SKM-1 treated with dmso at 0.1 percent for 144 hours (cell line): ENCODE results near the gene TMC8.

Source experiments
- DNase-seq: peaks from one replicate; lab custom pipeline; 2025; ENCODE audit not compliant: unreplicated experiment; lab: John Stamatoyannopoulos, UW

The TMC8 gene

DNA sequence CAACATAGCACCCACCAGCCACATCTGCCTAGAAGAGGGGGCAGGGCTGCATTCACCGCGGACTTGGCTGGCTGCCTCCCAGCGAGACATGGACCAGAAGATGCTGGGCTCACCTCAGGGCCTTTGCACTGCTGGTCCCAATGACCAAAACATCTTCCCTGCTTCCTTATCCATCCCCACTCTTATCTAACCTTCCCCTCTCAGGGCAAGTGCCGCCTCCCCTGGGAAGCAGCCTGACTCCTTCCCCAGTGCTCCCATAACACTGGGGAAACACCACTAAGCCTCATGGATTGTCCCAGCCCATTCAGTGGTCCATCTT lies 7.7 kb upstream of the TMC8 start:
- no peak for DNase-seq

DNA sequence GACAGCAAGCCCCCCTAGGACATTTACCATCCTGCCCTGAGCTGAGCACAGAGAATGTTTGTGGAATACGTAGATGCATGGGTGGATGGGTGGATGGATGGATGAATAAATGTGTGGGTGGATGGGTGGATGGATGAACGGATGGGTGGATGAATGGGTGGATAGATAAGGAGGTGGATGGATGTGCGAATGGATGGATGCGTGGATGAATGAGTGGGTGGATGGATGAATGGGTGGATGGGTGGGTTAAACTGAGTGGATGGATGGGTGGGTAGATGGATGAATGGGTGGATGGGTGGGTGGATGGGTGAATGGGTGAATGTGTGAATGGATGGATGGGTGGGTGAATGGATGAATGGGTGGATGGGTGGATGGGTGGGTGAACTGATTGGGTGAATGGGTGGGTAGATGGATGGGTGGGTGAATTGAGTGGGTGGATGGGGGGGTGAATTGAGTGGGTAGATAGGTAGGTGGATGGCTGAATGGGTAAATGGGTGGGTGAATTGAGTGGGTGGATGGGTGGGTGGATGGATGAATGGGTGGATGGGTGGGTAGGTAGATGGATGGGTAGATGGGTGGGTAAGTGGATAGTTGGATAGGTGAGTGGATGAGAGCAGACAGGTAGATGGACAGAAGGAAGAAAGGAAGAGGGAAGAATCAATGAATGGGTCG lies 7.2 kb upstream of the TMC8 start:
- no peak for DNase-seq

DNA sequence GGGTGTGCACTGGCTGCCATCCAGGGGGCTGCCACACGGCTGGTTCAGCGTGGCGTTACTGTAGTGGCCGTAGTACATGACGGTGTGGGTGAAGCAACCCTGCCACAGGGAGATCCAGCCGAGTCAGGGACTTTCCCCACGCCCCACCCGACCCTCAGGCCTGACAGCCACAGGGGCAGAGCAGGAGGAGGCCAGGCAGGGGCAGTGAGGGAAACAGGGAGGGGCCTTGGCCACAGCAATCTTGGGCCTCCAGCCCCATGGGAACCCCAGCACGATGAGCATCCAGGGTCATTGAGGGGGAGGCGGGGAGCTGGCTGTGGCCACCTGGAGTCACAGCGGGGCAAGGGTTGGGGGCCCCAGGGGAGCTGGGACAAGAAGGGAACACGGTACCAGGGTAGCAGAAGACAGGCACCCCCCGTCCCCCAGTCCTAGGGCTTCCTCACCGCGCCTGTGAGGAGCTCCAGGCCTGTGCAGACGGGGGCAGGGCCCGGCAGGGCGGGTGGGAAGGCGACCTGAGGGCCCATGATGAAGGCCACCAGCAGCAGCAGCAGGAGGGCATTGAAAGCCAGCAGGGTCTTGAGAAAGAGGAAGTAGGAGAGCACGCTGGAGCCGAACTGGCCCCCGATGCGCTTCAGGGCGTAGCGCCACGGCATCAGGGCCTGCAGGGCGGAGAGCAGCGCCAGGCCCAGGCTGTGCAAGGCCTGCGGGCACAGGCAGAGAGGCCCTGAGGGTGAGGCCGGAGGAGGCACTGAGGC lies 6.3 kb upstream of the TMC8 start:
- peak; percentile 37 for DNase-seq

DNA sequence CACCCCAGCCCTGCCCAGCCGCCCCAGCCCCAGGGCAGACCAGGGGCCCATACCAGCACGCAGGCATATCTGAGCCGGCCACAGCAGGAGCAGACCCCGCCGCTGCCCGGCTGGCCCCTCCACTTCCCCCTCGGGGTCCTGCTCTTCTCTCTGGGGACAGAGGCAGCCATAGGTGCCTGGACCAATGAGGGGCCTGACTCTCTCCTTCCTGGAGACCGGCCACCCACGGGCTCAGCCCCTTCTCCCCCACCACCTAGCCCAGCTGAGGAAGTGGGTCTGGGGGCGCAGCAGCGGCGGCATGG lies 5.8 kb upstream of the TMC8 start:
- DNase-seq, result no peak

DNA sequence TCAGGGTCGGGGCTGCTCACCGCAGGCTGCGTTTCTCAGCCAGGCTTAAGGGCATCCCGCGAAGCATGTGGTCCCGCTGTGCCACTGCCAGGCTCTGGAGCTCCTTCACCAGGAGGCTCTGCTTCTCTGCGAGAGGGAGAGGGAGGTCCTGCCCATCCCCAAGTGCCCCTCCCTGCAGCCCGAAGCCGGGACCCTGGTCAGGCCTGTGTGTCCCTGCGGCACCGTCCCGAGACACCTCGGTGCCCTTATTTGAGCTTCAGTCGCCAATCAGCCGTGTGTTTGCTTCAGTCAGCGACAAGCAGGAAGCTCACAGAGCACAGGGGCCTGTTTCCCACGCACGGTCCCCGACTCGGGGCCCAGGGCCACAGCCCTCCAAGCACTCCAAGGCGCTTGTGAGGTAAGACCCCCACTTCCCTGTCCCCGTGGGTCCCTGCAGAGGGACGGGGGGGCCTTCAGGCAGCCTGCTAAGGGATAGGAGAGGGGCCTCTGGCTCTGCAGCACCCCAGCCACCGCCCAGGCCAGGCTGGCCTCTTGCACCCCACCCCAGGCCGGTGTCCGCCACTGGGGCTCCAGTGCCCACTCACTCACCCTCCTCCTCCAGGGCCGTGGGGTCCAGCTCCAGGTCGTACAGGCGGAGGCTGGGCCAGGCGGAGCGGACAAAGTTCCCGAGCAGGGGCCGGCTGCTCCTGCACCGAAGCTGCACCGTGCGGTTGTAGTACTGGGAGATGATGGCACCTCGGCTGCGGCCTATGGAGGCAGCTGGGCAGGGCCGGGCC lies 5.2 kb upstream of the TMC8 start:
- DNase-seq, result no peak

DNA sequence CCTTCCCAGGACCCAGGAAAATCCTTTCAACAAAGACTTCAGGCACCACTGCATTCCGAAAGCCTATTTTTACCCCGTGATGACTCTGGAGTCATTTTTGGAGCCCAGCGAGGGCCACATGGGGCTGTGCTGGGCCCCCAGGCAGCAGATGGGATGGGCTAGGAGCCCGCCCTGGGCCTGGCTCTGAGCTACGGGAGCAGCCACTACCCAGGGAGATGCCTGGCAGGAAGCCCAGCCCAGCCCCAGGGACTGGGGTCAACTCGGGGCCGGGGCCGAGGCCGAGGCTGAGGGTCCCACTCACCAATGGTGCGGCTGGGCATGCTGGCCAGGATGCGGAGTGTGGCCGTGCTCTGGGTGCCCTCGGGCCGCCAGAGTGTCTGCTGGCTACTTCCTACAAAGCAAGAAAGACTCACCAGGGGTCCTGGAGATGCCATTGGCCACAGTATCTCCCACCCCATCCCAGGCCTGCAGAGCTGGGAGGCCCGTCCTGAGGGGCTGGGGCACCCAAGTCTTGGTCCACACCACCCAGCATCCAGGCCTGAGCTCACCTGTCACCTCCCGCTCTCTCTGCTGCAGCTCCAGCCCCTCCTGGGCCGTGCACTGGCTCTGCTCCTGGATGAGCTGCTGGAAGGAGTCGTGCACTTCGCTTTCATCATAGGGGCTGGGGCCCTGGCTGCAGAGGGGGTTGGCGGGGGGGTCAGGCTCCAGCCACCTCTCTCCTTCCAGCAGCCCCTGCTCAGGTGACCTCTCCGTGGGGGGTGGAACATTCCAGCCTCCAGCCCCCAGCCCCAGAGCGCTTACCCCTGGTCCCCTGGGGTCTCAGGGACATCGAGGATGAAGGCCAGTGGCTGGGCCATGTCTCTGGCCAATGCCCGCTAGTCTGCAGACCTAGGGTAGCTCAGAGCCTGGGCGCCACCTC lies 4.3 kb upstream of the TMC8 start:
- no peak for DNase-seq

DNA sequence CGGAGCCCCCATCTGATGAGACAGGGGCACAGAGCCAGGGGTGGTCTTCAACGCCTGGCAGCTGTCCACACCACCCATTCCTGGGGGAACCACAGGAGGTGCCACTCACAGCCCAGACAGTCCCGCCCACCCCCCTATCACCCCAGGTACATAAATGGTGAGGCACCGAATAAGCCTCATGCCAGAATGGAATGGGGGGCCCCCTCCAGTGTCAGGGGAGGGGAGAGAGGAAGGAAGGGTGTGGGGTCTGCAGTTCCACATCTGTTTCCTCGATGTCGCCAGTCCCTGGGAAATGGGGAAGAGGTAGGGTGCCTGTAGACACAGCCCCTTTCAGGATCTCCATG lies 3.7 kb upstream of the TMC8 start:
- no peak for DNase-seq

DNA sequence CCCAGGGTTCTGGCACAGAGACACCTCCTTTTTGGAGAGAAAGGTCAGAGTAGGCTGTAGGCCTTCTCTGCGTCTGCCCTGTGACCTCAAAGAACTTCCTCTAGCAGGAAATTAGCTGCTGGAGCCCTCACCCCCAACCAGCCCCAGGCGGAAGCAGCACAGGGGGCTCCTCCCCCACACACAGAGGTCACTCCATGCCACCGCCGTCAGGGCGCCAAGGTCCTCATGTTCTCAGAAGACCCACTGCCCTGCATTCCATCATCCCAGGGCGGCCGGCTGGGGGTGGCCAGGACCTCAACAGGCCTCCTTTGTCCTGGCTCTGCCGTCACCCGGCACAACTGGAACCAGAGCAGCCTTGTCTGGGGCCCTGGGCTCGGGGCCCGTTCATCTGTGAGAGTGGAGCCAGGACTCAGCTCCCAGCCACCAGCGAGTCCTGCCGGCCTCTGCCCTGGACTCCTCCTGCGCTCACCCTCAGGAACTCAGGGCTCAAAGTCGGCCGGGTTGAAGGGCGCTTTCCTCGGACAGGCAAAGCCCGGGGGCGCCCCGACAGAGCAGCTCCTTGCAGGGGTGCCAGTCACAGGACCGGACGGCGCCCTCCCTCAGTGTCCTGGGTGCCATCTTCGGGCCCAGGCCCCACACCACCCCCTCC lies 3.2 kb upstream of the TMC8 start:
- peak; percentile 95 for DNase-seq

DNA sequence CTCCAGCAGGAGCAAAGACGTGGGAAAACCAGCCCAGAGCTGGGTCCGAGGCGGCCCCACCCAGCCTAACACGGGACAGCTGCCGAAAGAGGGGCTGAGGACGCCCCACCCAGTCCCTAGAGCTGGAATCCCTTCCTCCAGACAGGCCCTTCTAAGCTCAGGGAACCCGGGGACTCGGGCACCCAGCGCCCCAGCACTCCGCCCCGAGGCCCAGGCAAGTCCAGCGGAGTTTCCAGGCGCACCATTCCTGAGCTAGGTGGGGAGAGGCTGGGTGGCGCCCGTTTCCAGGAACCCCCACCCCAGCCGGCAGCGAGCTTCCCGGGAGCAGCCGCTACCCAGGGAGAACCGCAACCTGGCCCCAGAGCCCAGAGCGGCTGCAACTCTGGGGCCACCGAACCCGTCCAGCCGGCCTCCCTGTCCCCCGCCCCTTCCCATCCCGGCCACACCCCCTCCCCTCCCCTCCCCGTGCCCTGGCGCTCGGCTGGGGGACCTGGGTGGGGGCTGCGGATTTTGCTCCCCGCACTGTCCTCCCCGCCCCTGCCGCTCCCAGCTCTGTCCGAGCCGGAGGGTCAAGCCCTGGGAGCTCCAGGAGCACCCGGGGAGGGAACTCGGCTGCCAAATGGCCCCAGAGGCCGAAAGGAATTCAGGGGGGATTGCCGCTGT lies 2.6 kb upstream of the TMC8 start:
- DNase-seq, result no peak

DNA sequence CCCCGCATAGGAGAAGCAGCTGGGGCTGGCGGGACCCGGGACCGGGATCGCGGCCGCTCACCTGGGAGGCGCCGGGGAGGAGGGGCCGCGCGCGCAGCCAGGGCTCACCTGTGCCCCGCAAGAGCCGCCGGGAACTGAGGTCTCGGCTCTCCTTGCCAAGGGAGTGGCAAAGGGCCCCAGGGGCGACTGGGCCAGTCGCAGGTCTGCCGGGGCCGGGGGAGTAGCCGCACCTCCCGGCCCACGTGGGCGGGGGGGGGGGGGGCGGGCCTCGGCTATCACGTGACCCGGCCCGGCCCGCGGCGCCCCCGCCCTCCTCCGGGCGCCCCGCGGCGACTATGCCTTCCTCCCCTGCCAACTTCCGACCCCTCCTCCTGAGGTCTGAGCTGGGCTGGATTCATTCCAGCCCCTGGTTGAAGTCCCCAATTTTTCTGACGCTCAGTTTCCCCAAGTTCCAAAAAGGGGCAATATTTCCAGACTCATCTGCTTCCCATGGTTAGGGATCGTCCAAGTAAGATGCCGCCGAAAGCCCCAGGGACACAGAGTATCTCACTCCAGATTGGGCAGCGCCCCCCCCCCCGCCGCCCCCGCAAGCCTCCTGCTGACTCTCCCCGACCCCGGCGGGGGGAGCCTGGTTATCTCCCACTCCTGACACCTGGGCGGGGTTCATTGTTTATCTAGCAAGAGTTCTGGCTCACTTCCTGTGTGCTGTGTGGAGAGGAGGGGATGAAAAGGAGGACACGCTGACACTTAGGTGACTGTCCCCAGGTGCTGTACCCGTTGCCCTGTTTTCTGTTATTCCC lies 1.8 kb upstream of the TMC8 start, which contains the start of gene TMC6:
Gene TMC6, minus strand, starts transcription at position 205 of the 800 bp plus-strand sequence. CDS start 1,923 bp downstream, outside the sequence.
- DNase-seq, result peak; percentile 76

DNA sequence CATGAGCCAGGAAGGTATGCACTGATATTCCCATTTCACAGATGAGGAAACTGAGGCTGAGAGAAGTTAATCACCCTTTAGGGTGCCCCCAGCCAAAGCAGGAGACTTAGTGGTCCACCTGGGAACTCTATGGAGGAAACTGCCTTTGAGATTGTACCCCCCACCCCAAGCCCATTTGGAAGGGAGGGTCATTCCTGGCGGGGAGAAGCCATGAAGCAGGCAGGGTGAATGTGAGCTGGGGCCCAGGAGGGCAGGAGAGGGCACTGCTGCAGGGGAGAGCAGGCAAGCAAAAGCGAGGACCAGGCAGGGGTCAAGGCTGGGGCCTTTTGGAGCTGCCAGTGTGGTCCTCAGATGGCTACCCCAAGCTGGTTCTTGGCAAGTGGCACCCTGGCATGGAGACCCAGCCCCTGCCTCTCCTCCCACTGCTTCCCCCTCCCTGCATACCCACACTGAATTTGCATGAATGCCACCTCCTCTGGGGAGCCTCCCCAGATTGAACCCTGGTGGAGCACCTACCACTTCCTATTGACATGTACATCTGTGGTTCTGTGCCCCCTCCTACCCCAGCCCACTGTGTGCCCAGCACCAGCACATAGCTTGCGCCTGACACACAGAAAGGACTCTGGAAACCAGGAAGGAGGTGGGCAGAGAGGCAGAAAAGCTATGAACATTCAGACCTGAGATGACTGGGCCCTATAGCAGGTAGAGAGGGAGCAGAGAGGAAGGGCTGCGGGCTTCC lies 1.1 kb upstream of the TMC8 start:
- no peak for DNase-seq

DNA sequence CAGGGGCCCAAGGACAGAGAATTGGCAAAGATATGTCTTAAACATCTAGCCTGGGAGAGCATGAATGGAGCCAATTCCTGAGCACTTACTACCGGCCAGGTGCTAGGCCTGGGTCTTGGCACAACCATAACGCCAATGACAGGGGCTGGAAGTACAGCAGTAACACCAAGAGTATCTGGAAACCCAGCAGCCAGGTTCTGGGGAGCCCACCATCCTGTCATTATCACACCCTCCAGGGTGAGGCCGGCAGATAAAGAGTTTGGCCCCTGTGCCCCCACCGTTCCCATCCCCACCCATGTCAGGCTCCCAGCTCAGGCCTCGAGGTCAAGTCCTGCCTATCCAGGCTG lies 508 bp upstream of the TMC8 start:
- no peak for DNase-seq

DNA sequence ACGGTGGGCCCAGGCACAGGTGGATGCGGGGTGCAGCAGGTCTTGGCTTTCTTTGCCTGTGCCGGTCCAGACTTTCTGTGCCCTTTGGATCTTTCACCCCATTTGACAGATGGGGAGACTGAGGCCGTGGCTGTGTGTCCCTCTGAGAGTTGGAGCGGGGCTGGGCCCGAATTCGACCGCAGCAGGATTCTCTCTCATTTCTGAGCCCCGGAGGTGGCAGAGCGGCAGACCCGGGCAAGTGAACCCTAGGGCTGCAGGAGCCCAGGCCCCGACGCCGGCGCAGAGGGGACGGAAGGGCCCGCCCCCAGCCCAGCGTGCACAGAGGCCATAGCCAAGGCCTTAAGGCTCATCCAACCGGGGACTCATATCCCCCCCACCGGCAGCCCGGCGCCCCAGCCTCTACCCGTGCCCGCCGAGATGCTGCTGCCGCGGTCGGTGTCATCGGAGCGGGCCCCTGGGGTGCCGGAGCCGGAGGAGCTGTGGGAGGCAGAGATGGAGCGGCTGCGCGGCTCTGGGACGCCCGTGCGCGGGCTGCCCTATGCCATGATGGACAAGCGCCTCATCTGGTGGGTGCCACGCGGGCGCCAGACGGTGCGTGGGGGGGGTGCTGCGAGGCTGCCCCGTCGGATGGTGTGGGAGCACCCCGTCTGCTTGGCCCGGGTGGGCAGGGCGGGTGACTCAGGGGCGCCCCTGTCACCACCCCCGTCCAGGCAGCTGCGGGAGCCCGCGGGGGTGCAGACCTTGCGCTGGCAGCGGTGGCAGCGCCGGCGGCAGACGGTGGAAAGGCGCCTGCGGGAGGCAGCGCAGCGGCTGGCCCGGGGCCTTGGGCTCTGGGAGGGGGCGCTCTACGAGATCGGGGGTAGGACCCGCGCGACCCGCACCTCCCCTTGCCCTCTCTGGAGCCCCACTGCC lies 857 bp downstream of the TMC8 start:
- DNase-seq, result no peak

DNA sequence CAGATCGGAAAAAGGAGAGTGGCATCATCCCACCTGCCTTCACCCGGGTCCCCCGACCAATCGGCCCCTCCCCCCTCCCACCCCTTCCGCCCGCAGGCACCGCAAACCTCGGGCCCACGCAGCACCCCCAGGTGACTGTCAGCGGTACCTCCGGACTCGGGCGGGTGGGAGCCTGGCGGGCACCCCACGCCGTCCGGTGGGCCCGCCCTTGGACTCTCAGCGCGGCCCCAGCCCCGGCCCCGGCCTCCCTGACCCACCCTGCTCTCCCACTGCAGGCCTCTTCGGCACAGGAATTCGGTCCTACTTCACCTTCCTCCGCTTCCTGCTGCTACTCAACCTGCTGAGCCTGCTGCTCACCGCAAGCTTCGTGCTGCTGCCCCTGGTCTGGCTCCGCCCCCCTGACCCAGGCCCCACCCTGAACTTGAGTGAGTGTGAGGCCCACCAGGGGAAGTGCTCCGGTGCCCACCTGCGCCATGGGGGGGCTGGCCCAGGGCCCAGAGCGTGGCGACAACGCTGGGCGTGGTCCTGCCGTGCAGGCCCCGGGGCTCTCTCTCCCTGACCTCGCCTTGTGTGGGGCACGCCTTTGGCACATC lies 1.6 kb downstream of the TMC8 start:
- no peak for DNase-seq

DNA sequence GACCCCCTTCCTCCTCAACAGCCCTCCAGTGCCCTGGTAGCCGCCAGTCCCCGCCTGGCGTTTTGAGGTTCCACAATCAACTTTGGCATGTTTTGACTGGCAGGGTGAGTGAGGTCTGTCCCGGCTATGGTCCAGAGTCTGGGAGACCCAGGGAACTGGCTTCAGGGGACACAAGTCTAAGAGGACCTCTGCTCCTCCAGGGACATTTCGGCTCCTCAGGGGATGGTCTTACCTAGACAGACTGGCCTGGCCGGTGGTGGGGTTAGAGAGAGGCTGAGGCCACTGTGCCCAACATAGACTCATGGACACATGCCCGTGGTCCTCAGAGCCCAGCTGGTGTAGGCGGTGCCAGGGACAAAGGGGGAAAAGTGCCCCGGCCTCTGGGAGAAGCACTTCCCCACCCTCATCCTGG lies 2.2 kb downstream of the TMC8 start:
- DNase-seq, result no peak

DNA sequence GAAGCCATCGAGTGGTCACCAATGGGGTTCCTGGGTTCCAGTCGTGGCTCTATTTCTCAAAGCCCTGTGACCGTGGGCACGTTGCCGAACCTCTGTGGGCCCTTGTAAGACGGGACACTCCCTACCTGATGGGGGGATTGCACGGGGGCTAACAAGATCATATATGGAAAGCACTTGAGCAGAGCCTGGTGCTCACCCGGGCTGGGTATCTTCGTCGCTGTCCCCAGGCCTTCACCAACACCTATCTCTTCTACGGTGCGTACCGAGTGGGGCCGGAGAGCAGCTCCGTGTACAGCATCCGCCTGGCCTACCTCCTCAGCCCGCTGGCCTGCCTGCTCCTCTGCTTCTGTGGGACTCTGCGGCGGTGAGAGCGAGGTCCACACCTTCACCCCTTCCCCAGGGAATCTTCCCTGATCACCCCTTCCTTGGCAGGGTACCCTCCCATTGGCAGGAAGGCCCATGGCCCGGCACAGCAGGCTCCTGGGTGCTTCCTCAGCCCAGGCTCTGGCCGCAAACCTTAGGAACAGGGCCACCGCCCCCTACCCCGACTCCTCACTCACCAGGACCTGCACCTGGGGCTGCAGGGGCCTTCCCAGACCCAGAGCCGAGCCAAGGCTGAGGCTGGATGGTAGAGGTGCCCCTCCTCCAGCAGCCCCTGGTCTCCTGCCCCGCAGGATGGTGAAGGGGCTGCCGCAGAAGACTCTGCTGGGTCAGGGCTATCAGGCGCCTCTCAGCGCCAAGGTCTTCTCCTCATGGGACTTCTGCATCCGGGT lies 2.8 kb downstream of the TMC8 start:
- DNase-seq, result no peak
